SK-N-MC (cell line): ENCODE measurements around the gene SH2D1A.

Experiments
- EZH2 ChIP-seq: fragments of 200-600 bp; sonication (generic); IDR thresholded peaks from one replicate; pipeline ENCODE4 v1.6.1; 2017; ENCODE audit warnings: antibody characterized with exemption
- FOXP2 ChIP-seq: optimal IDR thresholded peaks from 2 replicates; pipeline ENCODE3; 2011; ENCODE audit warnings: mild to moderate bottlenecking, moderate library complexity; ENCODE audit not compliant: insufficient read depth; ENCODE audit errors: extremely low read length, control extremely low read depth
- POLR2AphosphoS5 ChIP-seq: IDR thresholded peaks from 2 replicates; pipeline ENCODE4 v1.6.1; 2012; ENCODE audit warnings: mild to moderate bottlenecking, low read depth, low read length, borderline replicate concordance

GRCh38 chrX:124386401-124386800 is 40.0 kb downstream of the SH2D1A start:
- TF ChIP-seq EZH2 (no peak), POLR2AphosphoS5 (no peak), FOXP2 (no peak)
